ENCODE data around the gene PTPN23. TPM values are rescaled to one million over a fixed set of nuclear protein-coding genes. Genes with fewer than 3 reads are reported as not detected.

PTPN23 gene
- total RNA-seq, 3 donors from 2014 or later = 34.9 to 44.8 (median 42.2) TPM

GRCh38 chr3:47425959-47426358 is 45.1 kb downstream of the PTPN23 start:
- DNase-seq (no peak), ATAC-seq (no peak)
- Mint-ChIP-seq H3K4me1 (ENCODE audit: low read depth) (peaks cover 13% of the 10 kb centered on the region), H3K27me3 (ENCODE audit: low read depth) (no peaks in the 10 kb centered on the region), H3K36me3 (ENCODE audit: insufficient read depth) (peaks cover 24% of the 10 kb centered on the region), H3K4me3 (no peak overlapping the region), H3K9me3 (no peaks in the 10 kb centered on the region)

- no peak for ATAC-seq
- Mint-ChIP-seq H3K4me3 (no peak overlapping the region), H3K36me3 (ENCODE audit: insufficient read depth) (peaks cover 29% of the 10 kb centered on the region), H3K4me1 (ENCODE audit: low read depth) (peaks cover 3% of the 10 kb centered on the region), H3K27me3 (ENCODE audit: low read depth) (no peaks in the 10 kb centered on the region), H3K9me3 (no peaks in the 10 kb centered on the region)
- no peak for DNase-seq
Observed at GRCh38 chr3:47427866-47428265, 47.0 kb downstream of the PTPN23 start.

- no peaks in the 10 kb centered on the region for H3K4me1 Mint-ChIP-seq (ENCODE audit: low read depth)
- no peak for DNase-seq
- no peak for ATAC-seq
Observed at GRCh38 chr3:47428662-47429061, 47.8 kb downstream of the PTPN23 start.

GRCh38 chr3:47429476-47430270 is 48.9 kb downstream of the PTPN23 start:
- H3K9me3 Mint-ChIP-seq = no peaks in the 10 kb centered on the region
- H3K4me3 Mint-ChIP-seq = no peak overlapping the region
- ATAC-seq = no peak

More at GRCh38 chr3:47428662-47429061, 47.8 kb downstream of the PTPN23 start:
- H3K4me3 Mint-ChIP-seq = no peak overlapping the region
- no peaks in the 10 kb centered on the region for H3K9me3 Mint-ChIP-seq
- no peaks in the 10 kb centered on the region for H3K27me3 Mint-ChIP-seq (ENCODE audit: low read depth)
- peaks cover 31% of the 10 kb centered on the region for H3K36me3 Mint-ChIP-seq (ENCODE audit: insufficient read depth)

GRCh38 chr3:47430606-47431005 is 49.8 kb downstream of the PTPN23 start:
- ATAC-seq = no peak
- H3K4me1 Mint-ChIP-seq (ENCODE audit: low read depth) = no peaks in the 10 kb centered on the region
- DNase-seq = no peak
- H3K36me3 Mint-ChIP-seq (ENCODE audit: insufficient read depth) = peaks cover 26% of the 10 kb centered on the region
- H3K4me3 Mint-ChIP-seq = no peak overlapping the region
- no peaks in the 10 kb centered on the region for H3K27me3 Mint-ChIP-seq (ENCODE audit: low read depth)
- no peaks in the 10 kb centered on the region for H3K9me3 Mint-ChIP-seq

More at GRCh38 chr3:47429476-47430270, 48.9 kb downstream of the PTPN23 start:
- no peak for DNase-seq
- H3K27me3 Mint-ChIP-seq (ENCODE audit: low read depth) = no peaks in the 10 kb centered on the region
- no peaks in the 10 kb centered on the region for H3K4me1 Mint-ChIP-seq (ENCODE audit: low read depth)
- H3K36me3 Mint-ChIP-seq (ENCODE audit: insufficient read depth) = peaks cover 32% of the 10 kb centered on the region

- Mint-ChIP-seq H3K4me1 (ENCODE audit: low read depth) (no peaks in the 10 kb centered on the region), H3K4me3 (no peak overlapping the region), H3K9me3 (no peaks in the 10 kb centered on the region), H3K36me3 (ENCODE audit: insufficient read depth) (peaks cover 26% of the 10 kb centered on the region), H3K27me3 (ENCODE audit: low read depth) (no peaks in the 10 kb centered on the region)
- DNase-seq = no peak
- no peak for ATAC-seq
Observed at GRCh38 chr3:47431225-47431624, 50.4 kb downstream of the PTPN23 start.

GRCh38 chr3:47432673-47433072 is 51.9 kb downstream of the PTPN23 start:
- DNase-seq (no peak), ATAC-seq (no peak)
- Mint-ChIP-seq H3K36me3 (ENCODE audit: insufficient read depth) (peaks cover 30% of the 10 kb centered on the region), H3K27me3 (ENCODE audit: low read depth) (no peaks in the 10 kb centered on the region), H3K4me3 (no peak overlapping the region), H3K9me3 (no peaks in the 10 kb centered on the region), H3K4me1 (ENCODE audit: low read depth) (no peaks in the 10 kb centered on the region)

GRCh38 chr3:47433796-47434195 is 53.0 kb downstream of the PTPN23 start:
- DNase-seq (no peak), ATAC-seq (no peak)
- peaks cover 29% of the 10 kb centered on the region for H3K36me3 Mint-ChIP-seq (ENCODE audit: insufficient read depth)
- no peaks in the 10 kb centered on the region for H3K9me3 Mint-ChIP-seq
- H3K27me3 Mint-ChIP-seq (ENCODE audit: low read depth) = no peaks in the 10 kb centered on the region
- no peaks in the 10 kb centered on the region for H3K4me1 Mint-ChIP-seq (ENCODE audit: low read depth)
- H3K4me3 Mint-ChIP-seq = no peak overlapping the region

GRCh38 chr3:47434849-47435248 is 54.0 kb downstream of the PTPN23 start:
- ATAC-seq (no peak), DNase-seq (no peak)
- H3K4me1 Mint-ChIP-seq (ENCODE audit: low read depth) = no peaks in the 10 kb centered on the region
- no peaks in the 10 kb centered on the region for H3K27me3 Mint-ChIP-seq (ENCODE audit: low read depth)
- H3K36me3 Mint-ChIP-seq (ENCODE audit: insufficient read depth) = peaks cover 30% of the 10 kb centered on the region
- no peaks in the 10 kb centered on the region for H3K9me3 Mint-ChIP-seq
- no peak overlapping the region for H3K4me3 Mint-ChIP-seq

- Mint-ChIP-seq H3K4me3 (no peak overlapping the region), H3K9me3 (no peaks in the 10 kb centered on the region), H3K4me1 (ENCODE audit: low read depth) (no peaks in the 10 kb centered on the region), H3K27me3 (ENCODE audit: low read depth) (no peaks in the 10 kb centered on the region), H3K36me3 (ENCODE audit: insufficient read depth) (peaks cover 27% of the 10 kb centered on the region)
- no peak for ATAC-seq
- DNase-seq = no peak
Observed at GRCh38 chr3:47436180-47436579, 55.4 kb downstream of the PTPN23 start.

- Mint-ChIP-seq H3K27me3 (ENCODE audit: low read depth) (no peaks in the 10 kb centered on the region), H3K4me3 (no peak overlapping the region), H3K4me1 (ENCODE audit: low read depth) (peaks cover 4% of the 10 kb centered on the region), H3K36me3 (ENCODE audit: insufficient read depth) (peaks cover 24% of the 10 kb centered on the region), H3K9me3 (no peaks in the 10 kb centered on the region)
- no peak for ATAC-seq
- no peak for DNase-seq
Observed at GRCh38 chr3:47440131-47440530, 59.3 kb downstream of the PTPN23 start.

- Mint-ChIP-seq H3K36me3 (ENCODE audit: insufficient read depth) (peaks cover 20% of the 10 kb centered on the region), H3K4me1 (ENCODE audit: low read depth) (peaks cover 4% of the 10 kb centered on the region), H3K4me3 (no peak overlapping the region), H3K9me3 (no peaks in the 10 kb centered on the region), H3K27me3 (ENCODE audit: low read depth) (no peaks in the 10 kb centered on the region)
- ATAC-seq = no peak
- DNase-seq = no peak
Observed at GRCh38 chr3:47441796-47442551, 61.2 kb downstream of the PTPN23 start.

- no peak overlapping the region for H3K4me3 Mint-ChIP-seq
- H3K27me3 Mint-ChIP-seq (ENCODE audit: low read depth) = no peaks in the 10 kb centered on the region
- H3K4me1 Mint-ChIP-seq (ENCODE audit: low read depth) = peaks cover 6% of the 10 kb centered on the region
- ATAC-seq = no peak
- H3K9me3 Mint-ChIP-seq = no peaks in the 10 kb centered on the region
- DNase-seq = no peak
- H3K36me3 Mint-ChIP-seq (ENCODE audit: insufficient read depth) = peaks cover 23% of the 10 kb centered on the region
Observed at GRCh38 chr3:47443611-47443995, 62.8 kb downstream of the PTPN23 start.

GRCh38 chr3:47444103-47444502 is 63.3 kb downstream of the PTPN23 start:
- no peak overlapping the region for H3K4me3 Mint-ChIP-seq

More at GRCh38 chr3:47444103-47444502, 63.3 kb downstream of the PTPN23 start:
- H3K9me3 Mint-ChIP-seq = no peaks in the 10 kb centered on the region
- peaks cover 27% of the 10 kb centered on the region for H3K36me3 Mint-ChIP-seq (ENCODE audit: insufficient read depth)
- no peaks in the 10 kb centered on the region for H3K27me3 Mint-ChIP-seq (ENCODE audit: low read depth)
- no peak for ATAC-seq
- DNase-seq = no peak
- H3K4me1 Mint-ChIP-seq (ENCODE audit: low read depth) = peaks cover 6% of the 10 kb centered on the region

All from activated T-cell treated with anti-CD3 and anti-CD28 coated beads, Interleukin-2, amount 50 U/mL, for 4 hours (primary cell).